H1 (cell line): ENCODE measurements around the gene VPS35L. TPM values are rescaled to one million over a fixed set of nuclear protein-coding genes. Genes with fewer than 3 reads are reported as not detected.

Experiments used
- CTCF ChIA-PET: fragments of 300-600 bp; sonication (Branson Sonifier 250); formaldehyde crosslinking; loops from one replicate; lab custom pipeline; 2021; ENCODE audit not compliant: partially characterized antibody; lab: Charles Lee
- POLR2A ChIA-PET: fragments of 300-600 bp; sonication (Branson Sonifier 250); formaldehyde crosslinking; loops from one replicate; lab custom pipeline; 2021; ENCODE audit warnings: inconsistent platforms; ENCODE audit not compliant: partially characterized antibody; lab: Charles Lee
- DNase-seq, 2 experiments: peaks; one replicate each; pipeline versions ENCODE4 v3.0.0 to v3.0.0-alpha.2; 2010 to 2022; ENCODE audit warnings: low spot score in 2 of 2, low read depth in 1 of 2, mixed read lengths in 1 of 2
- FAIRE-seq: peaks from 2 replicates; lab custom pipeline; 2011; peaks lifted over from hg19 to GRCh38; lab: Jason Lieb, UNC
- H2AFZ ChIP-seq: 2 replicates; pipeline ENCODE4 v1.8.1; 2012; ENCODE audit warnings: low read length, inconsistent platforms
- H2AK5ac ChIP-seq: 2 replicates; pipeline ENCODE4 v1.6.1; 2013; ENCODE audit warnings: low read depth, low read length
- H2BK120ac ChIP-seq: replicated peaks from 2 replicates; pipeline ENCODE3; 2013; ENCODE audit warnings: low read depth, low read length, inconsistent platforms
- H2BK12ac ChIP-seq: 2 replicates; pipeline ENCODE4 v1.6.1; 2013; ENCODE audit warnings: low read depth, low read length
- H2BK15ac ChIP-seq: 2 replicates; pipeline ENCODE4 v1.6.1; 2013; ENCODE audit warnings: low read length
- H2BK20ac ChIP-seq: 2 replicates; pipeline ENCODE4 v1.6.1; 2013; ENCODE audit warnings: low read length
- H2BK5ac ChIP-seq: 2 replicates; pipeline ENCODE4 v1.6.1; 2013; ENCODE audit warnings: low read depth, low read length
- H3K14ac ChIP-seq: 2 replicates; pipeline ENCODE4 v1.6.1; 2013; ENCODE audit warnings: inconsistent platforms; ENCODE audit not compliant: insufficient read length
- H3K18ac ChIP-seq: 2 replicates; pipeline ENCODE4 v1.6.1; 2013; ENCODE audit warnings: low read length; ENCODE audit errors: extremely low read depth
- H3K23ac ChIP-seq: 2 replicates; pipeline ENCODE4 v1.6.1; 2013; ENCODE audit warnings: inconsistent platforms; ENCODE audit not compliant: insufficient read length
- H3K23me2 ChIP-seq: 2 replicates; pipeline ENCODE4 v1.6.1; 2013; ENCODE audit warnings: low read depth, low read length
- H3K27ac ChIP-seq: 2 replicates; pipeline ENCODE4 v1.6.1; 2011; ENCODE audit warnings: low read depth, low read length, inconsistent platforms
- H3K27me3 ChIP-seq, 4 experiments: replicated peaks in 1 of 4; 1 replicate in 1 of 4; 2 replicates in 3 of 4; pipeline versions ENCODE4 v1.6.1 to v1.8.1; 2011 to 2013; ENCODE audit warnings: low read length in 3 of 4, mild to moderate bottlenecking in 3 of 4, inconsistent platforms in 2 of 4, mixed read lengths in 2 of 4, moderate library complexity in 1 of 4; ENCODE audit not compliant: control insufficient read depth in 3 of 4, insufficient read depth in 3 of 4; ENCODE audit errors: extremely low read depth in 1 of 4
- H3K36me3 ChIP-seq, 4 experiments: 2 replicates each; pipeline versions ENCODE4 v1.6.1 to v1.8.1; 2011 to 2013; ENCODE audit warnings: mild to moderate bottlenecking in 4 of 4, low read length in 3 of 4, moderate library complexity in 2 of 4, control low read depth in 1 of 4, inconsistent platforms in 1 of 4; ENCODE audit not compliant: insufficient read depth in 4 of 4, control insufficient read depth in 2 of 4
- H3K4ac ChIP-seq: replicated peaks from 2 replicates; pipeline ENCODE3; 2013; ENCODE audit warnings: low read length, low read depth, mixed read lengths, inconsistent platforms; ENCODE audit not compliant: insufficient read length
- H3K4me1 ChIP-seq, 4 experiments: replicated peaks in 1 of 4; 1 replicate in 1 of 4; 2 replicates in 3 of 4; pipeline versions ENCODE4 v1.6.1 to v1.8.1; 2011 to 2013; ENCODE audit warnings: low read length in 3 of 4, inconsistent platforms in 2 of 4, mixed read lengths in 1 of 4; ENCODE audit not compliant: insufficient read depth in 4 of 4, control insufficient read depth in 3 of 4
- H3K4me2 ChIP-seq, 2 experiments: 2 replicates each; pipeline versions ENCODE4 v1.6.1 to v1.8.1; 2011 to 2013; ENCODE audit warnings: low read depth in 2 of 2, low read length in 2 of 2, control low read depth in 1 of 2, inconsistent platforms in 1 of 2, mild to moderate bottlenecking in 1 of 2; ENCODE audit not compliant: insufficient read depth in 1 of 2
- H3K4me3 ChIP-seq, 4 experiments: fragments of 200-600, 300-600 bp in 1 of 4; sonication (generic), shearing (Covaris generic), sonication (Bioruptor Twin) in 1 of 4; 2 replicates each; pipeline versions ENCODE4 v1.5.1 to v1.8.1; 2011 to 2016; ENCODE audit warnings: low read length in 4 of 4, low read depth in 3 of 4, control low read depth in 2 of 4, inconsistent platforms in 2 of 4, mild to moderate bottlenecking in 2 of 4, mixed read lengths in 1 of 4, moderate library complexity in 1 of 4; ENCODE audit not compliant: insufficient read depth in 2 of 4; ENCODE audit errors: extremely low read depth in 1 of 4
- H3K56ac ChIP-seq: replicated peaks from 2 replicates; pipeline ENCODE3; 2013; ENCODE audit warnings: low read depth, mild to moderate bottlenecking, mixed read lengths, low read length, inconsistent platforms; ENCODE audit not compliant: insufficient read length
- H3K79me1 ChIP-seq: 2 replicates; pipeline ENCODE4 v1.6.1; 2013; ENCODE audit warnings: low read depth, low read length, control low read depth
- H3K79me2 ChIP-seq, 2 experiments: 2 replicates each; pipeline versions ENCODE4 v1.6.1 to v1.8.1; 2012 to 2013; ENCODE audit warnings: low read length in 2 of 2, mild to moderate bottlenecking in 2 of 2, inconsistent platforms in 1 of 2; ENCODE audit not compliant: insufficient read depth in 2 of 2, control insufficient read depth in 1 of 2
- H3K9ac ChIP-seq, 4 experiments: replicated peaks in 1 of 4; 1 replicate in 1 of 4; 2 replicates in 3 of 4; pipeline versions ENCODE4 v1.6.1 to v1.8.1; 2011 to 2013; ENCODE audit warnings: low read depth in 3 of 4, low read length in 3 of 4, control low read depth in 2 of 4, mild to moderate bottlenecking in 2 of 4, moderate library complexity in 2 of 4, inconsistent platforms in 1 of 4; ENCODE audit errors: extremely low read depth in 1 of 4
- H3K9me3 ChIP-seq, 2 experiments: 2 replicates each; pipeline versions ENCODE4 v1.6.1 to v1.8.1; 2012 to 2013; ENCODE audit warnings: mild to moderate bottlenecking in 2 of 2, moderate library complexity in 2 of 2, control low read depth in 1 of 2, inconsistent platforms in 1 of 2, low read depth in 1 of 2, low read length in 1 of 2, mixed read lengths in 1 of 2; ENCODE audit not compliant: insufficient read depth in 2 of 2
- H4K20me1 ChIP-seq, 2 experiments: replicated peaks in 1 of 2; 2 replicates each; pipeline versions ENCODE3 to v1.8.1; 2011 to 2013; ENCODE audit warnings: inconsistent platforms in 2 of 2, low read length in 2 of 2, mild to moderate bottlenecking in 1 of 2; ENCODE audit not compliant: insufficient read depth in 2 of 2, control insufficient read depth in 1 of 2
- H4K5ac ChIP-seq: 2 replicates; pipeline ENCODE4 v1.6.1; 2013; ENCODE audit warnings: low read length, low read depth, mixed read lengths, inconsistent platforms; ENCODE audit not compliant: insufficient read length
- H4K8ac ChIP-seq: 2 replicates; pipeline ENCODE4 v1.8.0; 2013; ENCODE audit warnings: mild to moderate bottlenecking, moderate library complexity, low read length, inconsistent platforms; ENCODE audit not compliant: insufficient read depth; ENCODE audit errors: extremely low read depth
- H4K91ac ChIP-seq: replicated peaks from 2 replicates; pipeline ENCODE3; 2013; ENCODE audit warnings: low read length, mixed read lengths, inconsistent platforms; ENCODE audit not compliant: insufficient read length
- WGBS, 2 experiments: shearing (Covaris generic) in 1 of 2; methylation state at CpG; one replicate each; pipeline versions ENCODE4 v1.1.6 to v1.1.7; 2013 to 2015; ENCODE audit warnings: low lambda C conversion rate in 2 of 2, mixed read lengths in 2 of 2, inconsistent platforms in 1 of 2, low coverage in 1 of 2, missing lambda C conversion rate in 1 of 2; ENCODE audit not compliant: insufficient replicate concordance in 2 of 2, insufficient coverage in 1 of 2, insufficient read length in 1 of 2; ENCODE audit errors: extremely low coverage in 1 of 2, missing lambda C conversion rate in 1 of 2; 5-methylcytosine and 5-hydroxymethylcytosine counted together
- polyA plus RNA-seq, 7 experiments: library from polyadenylated mRNA; depleted of rRNA in 3 of 7; stranded (reverse) in 5 of 7; unstranded in 2 of 7; fragments of >200 nt in 5 of 7; fragments of 200-250 nt in 2 of 7; gene quantifications; 1 replicate in 5 of 7; 2 replicates in 1 of 7; 4 replicates in 1 of 7; pipeline versions ENCODE4 v1.2.1 to v1.2.3, GENCODE V29; 2011 to 2013; ENCODE audit warnings: missing spikeins in 2 of 7, mixed read lengths in 2 of 7
- total RNA-seq: library from RNA; stranded (reverse); fragmentation: NEBNext Ultra II Directional; extraction: Animal tissue kit (Norgen Biotek cat#: 25700); gene quantifications from 2 replicates; pipeline ENCODE4 v1.2.1, GENCODE V29; 2021

Gene VPS35L
- total and polyA plus RNA-seq, 2 of the 8 experiments (the other 6 are each of a cell fraction or from before 2014, with no cell fraction given) = 31.5 to 57.1 TPM

DNA sequence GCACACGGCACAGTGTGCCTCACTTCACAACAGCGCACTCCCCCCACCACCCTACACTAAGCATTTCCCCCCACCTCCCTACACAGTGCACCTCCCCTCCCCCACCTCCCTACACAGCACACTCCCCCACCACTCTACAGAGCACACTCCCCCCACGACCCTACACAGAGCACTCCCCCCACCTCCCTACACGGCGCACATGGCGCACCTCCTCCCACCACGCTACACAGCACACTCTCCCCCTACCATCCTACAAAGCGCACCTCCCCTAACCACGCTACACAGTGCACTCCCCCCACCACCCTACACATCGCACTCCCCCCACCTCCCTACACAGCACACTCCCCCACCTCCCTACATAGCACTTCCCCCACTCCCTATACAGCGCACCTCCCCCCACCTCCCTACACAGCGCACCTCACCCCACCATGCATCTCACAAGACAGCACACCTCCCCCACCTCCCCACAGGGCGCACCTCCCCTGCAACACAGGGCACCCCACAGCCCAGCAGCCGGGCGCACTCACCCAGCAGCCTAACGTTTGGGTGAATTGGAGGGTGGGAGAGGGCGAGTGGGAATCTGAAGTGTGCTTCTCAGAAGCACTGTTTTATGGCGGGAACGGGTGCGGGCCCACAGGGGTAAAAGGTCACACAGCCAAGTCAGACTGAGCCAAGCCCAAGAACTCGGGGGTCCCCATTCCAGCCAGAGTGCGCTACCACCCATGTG, 152.2 kb downstream of the VPS35L start:
- 0 out of 2 replicates have a peak overlapping the region, but pooled peaks have one; percentile 22 for H3K27ac ChIP-seq
- WGBS, 2 experiments = 89% methylated on average over 5 of the region's 22 CpGs; no CpG with 5 or more reads in 1 of the 2 experiments

More for the DNA sequence above, 152.2 kb downstream of the VPS35L start:
- Histone ChIP-seq H3K79me1 (peaks cover 33% of the 10 kb centered on the region), H3K36me3 (peaks cover 34 to 88% (median 56%) of the 10 kb centered on the region in 4 experiments), H2BK20ac (no peak overlapping the region), H2BK120ac (no peak overlapping the region), H3K4ac (no peak overlapping the region), H3K23ac (no peak overlapping the region), H2BK12ac (peak overlapping the region; percentile 50), H3K9ac (no peak overlapping the region), H3K9me3 (no peaks in the 10 kb centered on the region), H4K20me1 (peaks cover 41 to 56% of the 10 kb centered on the region in 2 experiments), H3K56ac (no peak overlapping the region), H2BK15ac (no peak overlapping the region), H3K27me3 (no peaks in the 10 kb centered on the region), H2AK5ac (0 out of 2 replicates have a peak overlapping the region, but pooled peaks have one; percentile 28), H4K5ac (no peak overlapping the region), H3K4me2 (0 out of 4 replicates have a peak overlapping the region, but pooled peaks of 1 of the 2 experiments have one; percentile 4), H4K8ac (no peak overlapping the region), H3K79me2 (peaks cover 7 to 92% of the 10 kb centered on the region in 2 experiments; a peak in 3 of 4 replicates), H3K14ac (no peak overlapping the region), H3K4me1 (peaks cover 12 to 49% (median 35%) of the 10 kb centered on the region in 4 experiments), H3K18ac (no peak overlapping the region; the same call in 1 of the 2 replicates), H4K91ac (peak overlapping the region; percentile 15), H3K4me3 (no peak overlapping the region; a peak in 1 of 8 replicates), H2AFZ (no peak overlapping the region), H2BK5ac (peak overlapping the region; percentile 15; the same call in 1 of the 2 replicates), H3K23me2 (no peaks in the 10 kb centered on the region)
- no peak for DNase-seq
- ChIA-PET POLR2A (interaction anchor here (1.1 to 4.2 kb wide), 5 partner anchors 8 to 154 kb away, joined by 3 to 23 read pairs (median 6); partner anchors contain the start of genes IQCK and KNOP1), CTCF (interaction anchor here (0.6 to 1.5 kb wide), 5 partner anchors 29 to 179 kb away, joined by 3 to 5 read pairs (median 3); no protein-coding TSS in a partner anchor)
- FAIRE-seq = no peak
